GM19395 (cell line): ENCODE data around the gene CHTF8.

Source experiments
- ATAC-seq: cut with Tn5 transposase; IDR thresholded peaks from one replicate; pipeline ENCODE4 v1.9.1; 2021; ENCODE audit warnings: mild to moderate bottlenecking, moderate library complexity; ENCODE audit not compliant: unreplicated experiment

CHTF8 gene

GRCh38 chr16:69088684-69089083 lies 43.7 kb downstream of the CHTF8 start:
- no peak for ATAC-seq

- no peak for ATAC-seq
Measured at GRCh38 chr16:69087161-69087581, 45.2 kb downstream of the CHTF8 start.

GRCh38 chr16:69085032-69085695 lies 47.2 kb downstream of the CHTF8 start:
- no peak for ATAC-seq

- ATAC-seq: no peak
Measured at GRCh38 chr16:69084289-69084688, 48.1 kb downstream of the CHTF8 start.

GRCh38 chr16:69083306-69083941 lies 49.0 kb downstream of the CHTF8 start:
- ATAC-seq: no peak

GRCh38 chr16:69079697-69080096 lies 52.7 kb downstream of the CHTF8 start:
- no peak for ATAC-seq

GRCh38 chr16:69078073-69078472 lies 54.3 kb downstream of the CHTF8 start:
- ATAC-seq: no peak

- ATAC-seq: no peak
Measured at GRCh38 chr16:69077251-69077650, 55.1 kb downstream of the CHTF8 start.

- ATAC-seq: no peak
Measured at GRCh38 chr16:69073181-69073702, 59.1 kb downstream of the CHTF8 start.

- ATAC-seq: no peak
Measured at GRCh38 chr16:69072640-69072974, 59.8 kb downstream of the CHTF8 start.

GRCh38 chr16:69071036-69071435 lies 61.4 kb downstream of the CHTF8 start:
- no peak for ATAC-seq

- no peak for ATAC-seq
Measured at GRCh38 chr16:69069504-69069903, 62.9 kb downstream of the CHTF8 start.
